Daoy (cell line): ENCODE results near the gene ARHGAP32. TPM values are rescaled to one million over a fixed set of nuclear protein-coding genes. Genes with fewer than 3 reads are reported as not detected.

Source experiments
- DNase-seq: peaks from one replicate; pipeline ENCODE4 v3.0.0-alpha.2; 2015; ENCODE audit warnings: low read depth
- total RNA-seq: library from RNA; depleted of rRNA; stranded (reverse); fragments of >200 nt; shearing (Covaris generic); gene quantifications from 2 replicates; pipeline ENCODE4 v1.2.3, GENCODE V29; 2014

The ARHGAP32 gene
- total RNA-seq, 1 experiment from 2014 or later = 5.9 TPM

- no peak for DNase-seq
These were observed 76.2 kb downstream of the ARHGAP32 start for GRCh38 chr11:129115652-129116586.

- DNase-seq = no peak
These were observed 82.4 kb downstream of the ARHGAP32 start for GRCh38 chr11:129109701-129110100.

- no peak for DNase-seq
These were observed 85.3 kb downstream of the ARHGAP32 start for GRCh38 chr11:129106788-129107187.

GRCh38 chr11:129102756-129103155 lies 89.4 kb downstream of the ARHGAP32 start:
- DNase-seq = no peak

GRCh38 chr11:129102225-129102624 lies 89.9 kb downstream of the ARHGAP32 start:
- no peak for DNase-seq

GRCh38 chr11:129093283-129093682 lies 98.8 kb downstream of the ARHGAP32 start:
- no peak for DNase-seq

- DNase-seq = no peak
These were observed 102.1 kb downstream of the ARHGAP32 start for GRCh38 chr11:129090056-129090455.

GRCh38 chr11:129089279-129089678 lies 102.8 kb downstream of the ARHGAP32 start:
- no peak for DNase-seq

- no peak for DNase-seq
These were observed 105.1 kb downstream of the ARHGAP32 start for GRCh38 chr11:129086976-129087375.

- DNase-seq = no peak
These were observed 114.9 kb downstream of the ARHGAP32 start for GRCh38 chr11:129077191-129077590.

- no peak for DNase-seq
These were observed 116.4 kb downstream of the ARHGAP32 start for GRCh38 chr11:129075757-129076156.

GRCh38 chr11:129067454-129067853 lies 124.7 kb downstream of the ARHGAP32 start:
- DNase-seq = no peak

- DNase-seq = no peak
These were observed 125.9 kb downstream of the ARHGAP32 start for GRCh38 chr11:129066229-129066628.

- no peak for DNase-seq
These were observed 129.0 kb downstream of the ARHGAP32 start for GRCh38 chr11:129063118-129063517.

GRCh38 chr11:129061492-129062230 lies 130.5 kb downstream of the ARHGAP32 start:
- peak; percentile 85 for DNase-seq

- no peak for DNase-seq
These were observed 135.2 kb downstream of the ARHGAP32 start for GRCh38 chr11:129056916-129057315.

GRCh38 chr11:129055196-129055595 lies 136.9 kb downstream of the ARHGAP32 start:
- DNase-seq = no peak

- no peak for DNase-seq
These were observed 143.2 kb downstream of the ARHGAP32 start for GRCh38 chr11:129048911-129049310.

GRCh38 chr11:129045150-129045549 lies 147.0 kb downstream of the ARHGAP32 start:
- DNase-seq = no peak

GRCh38 chr11:129042503-129042902 lies 149.6 kb downstream of the ARHGAP32 start:
- no peak for DNase-seq

- no peak for DNase-seq
These were observed 150.5 kb downstream of the ARHGAP32 start for GRCh38 chr11:129041611-129042018.

- DNase-seq = no peak
These were observed 151.2 kb downstream of the ARHGAP32 start for GRCh38 chr11:129040934-129041333.

- no peak for DNase-seq
These were observed 156.9 kb downstream of the ARHGAP32 start for GRCh38 chr11:129035244-129035643.
